HG03442 (cell line): ENCODE measurements around the gene PANK3.

Experiments used
- ATAC-seq: cut with Tn5 transposase; IDR thresholded peaks from one replicate; pipeline ENCODE4 v1.9.1; 2021; ENCODE audit warnings: mild to moderate bottlenecking, moderate library complexity; ENCODE audit not compliant: unreplicated experiment

The PANK3 gene

DNA sequence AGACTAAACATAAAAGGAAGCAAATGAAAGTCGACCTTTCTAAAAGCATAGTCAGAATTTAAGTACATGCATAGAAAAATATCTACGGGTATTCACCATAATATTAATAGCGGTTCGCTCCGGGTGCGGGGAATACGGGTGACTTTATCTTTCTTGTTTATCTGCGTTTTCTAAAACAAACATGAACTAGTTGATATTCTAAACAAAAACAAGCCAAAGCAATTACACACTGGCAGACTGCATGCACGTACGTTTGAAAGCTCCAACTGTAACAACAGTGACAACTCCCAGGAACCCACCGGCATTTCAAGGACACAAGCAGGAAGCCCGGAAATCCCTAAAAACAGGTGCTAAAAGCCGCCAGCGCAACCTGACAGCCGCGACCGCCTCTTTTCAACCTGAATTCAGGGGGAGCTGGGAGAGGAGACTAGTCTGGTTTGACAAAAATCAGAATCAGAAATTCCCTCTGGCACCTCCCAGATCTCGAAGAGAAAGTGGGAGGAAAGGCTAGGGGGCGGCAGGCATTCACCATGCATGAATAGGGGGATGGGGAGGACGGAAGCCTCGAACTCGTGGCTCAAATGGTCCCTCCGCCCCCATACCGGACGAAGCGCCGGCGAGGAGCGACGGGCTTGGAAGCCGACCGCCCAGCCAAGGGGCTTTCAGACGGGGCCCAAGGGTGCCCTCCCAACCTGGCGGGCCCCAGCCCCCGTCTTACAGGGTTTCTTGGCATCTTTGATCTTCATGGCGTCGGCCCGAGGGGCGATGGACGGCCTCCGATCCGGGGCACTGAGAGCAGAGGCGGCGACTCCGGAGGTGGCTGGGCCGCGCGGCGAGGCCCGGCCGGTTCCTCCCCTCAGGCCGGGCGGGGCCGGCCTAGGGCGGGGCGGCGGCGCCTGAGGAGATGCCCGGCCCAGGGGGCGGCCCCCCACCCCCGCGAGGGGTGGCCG is at the start of gene PANK3:
TSS of gene PANK3 (minus strand) at position 831 of the 950 bp plus-strand sequence. CDS start at position 746, 85 bp downstream.
- peak; percentile 49 for ATAC-seq

DNA sequence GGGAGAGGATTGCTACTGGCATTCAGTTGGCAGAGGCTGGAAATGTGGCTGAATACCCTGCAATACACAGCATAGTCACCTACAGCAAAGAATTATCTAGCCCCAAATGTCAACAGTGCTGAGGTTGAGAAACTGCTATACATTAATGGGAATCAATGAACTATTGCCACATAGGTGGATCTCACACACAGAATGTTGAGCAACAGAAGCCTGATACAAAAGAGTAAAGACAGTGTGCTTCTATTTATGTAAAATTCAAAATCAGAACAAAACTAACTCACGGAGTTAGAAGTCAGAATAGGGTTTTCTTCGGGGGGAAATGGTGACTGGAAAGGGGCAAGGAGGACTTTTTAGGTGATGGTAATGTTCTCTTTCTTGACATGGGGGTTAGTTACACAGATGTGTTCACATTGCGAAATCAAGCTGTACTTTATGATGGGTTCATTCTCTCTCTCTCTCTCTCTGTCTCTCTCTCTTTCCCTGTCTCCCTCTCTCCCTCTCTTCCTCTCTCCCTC is 45.7 kb upstream of the PANK3 start:
- no peak for ATAC-seq

DNA sequence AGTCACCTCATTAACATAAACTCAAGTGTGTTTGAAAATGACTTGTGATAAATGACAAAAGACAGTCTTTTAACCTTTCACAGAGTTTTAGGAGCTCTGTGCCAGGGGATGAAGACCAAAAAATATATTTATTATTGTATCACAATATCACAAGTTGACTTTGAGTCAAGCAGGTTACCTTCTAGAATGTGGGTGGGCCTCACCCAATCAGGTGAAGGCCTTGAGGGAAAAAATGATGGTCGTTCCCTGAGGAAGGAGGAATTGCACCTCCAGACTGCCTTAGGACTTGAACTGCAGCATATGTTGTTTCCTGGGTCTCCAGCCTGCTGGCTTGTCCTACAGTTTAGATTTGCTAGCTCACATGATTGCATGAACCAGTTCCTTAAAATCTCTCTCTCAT is 41.6 kb upstream of the PANK3 start:
- ATAC-seq = no peak

DNA sequence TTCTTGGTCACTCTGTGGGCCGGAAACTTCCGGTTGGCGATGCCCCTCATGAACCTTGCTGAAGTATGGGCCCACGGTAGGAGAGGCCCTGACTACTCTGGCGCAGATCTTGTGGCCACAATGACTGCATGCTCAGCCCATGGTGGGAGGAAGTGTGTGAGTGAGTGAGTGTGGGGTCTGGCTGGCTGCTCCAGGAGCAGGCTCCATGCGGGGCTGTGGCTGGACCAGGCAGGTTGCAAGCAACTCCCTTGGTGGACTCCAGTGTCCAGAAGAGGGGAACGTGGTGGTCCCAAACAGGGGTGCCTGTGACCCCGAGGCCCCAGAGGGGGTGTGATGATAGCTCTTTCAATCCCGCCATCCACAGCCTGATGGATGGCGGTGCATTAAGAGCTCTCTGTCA is 35.5 kb upstream of the PANK3 start:
- ATAC-seq = no peak

- ATAC-seq = no peak
Observed at GRCh38 chr5:168613996-168614395, 34.8 kb upstream of the PANK3 start.

- ATAC-seq = no peak
Observed at GRCh38 chr5:168613396-168613795, 34.2 kb upstream of the PANK3 start.

DNA sequence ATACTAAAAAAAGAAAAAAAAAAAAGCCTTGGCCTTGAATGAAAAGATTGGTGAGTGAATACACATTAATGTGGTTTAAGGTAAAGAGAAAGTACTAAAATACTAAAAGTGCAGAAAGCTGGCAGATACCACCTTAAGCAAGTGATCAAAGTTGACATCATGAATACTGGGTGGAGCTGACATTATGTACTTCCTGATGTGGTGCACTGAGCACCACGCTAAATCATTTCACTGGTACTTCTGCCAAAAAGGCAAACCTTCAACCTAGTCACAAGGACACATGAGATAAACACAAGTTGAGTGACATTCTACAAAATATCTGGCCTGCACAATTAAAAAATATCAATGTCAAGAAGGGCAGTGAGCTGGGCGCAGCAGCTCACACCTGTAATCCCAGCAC is 33.8 kb upstream of the PANK3 start:
- no peak for ATAC-seq

GRCh38 chr5:168612123-168612522 is 33.0 kb upstream of the PANK3 start:
- ATAC-seq = no peak

- ATAC-seq = no peak
Observed at GRCh38 chr5:168611165-168611564, 32.0 kb upstream of the PANK3 start.

DNA sequence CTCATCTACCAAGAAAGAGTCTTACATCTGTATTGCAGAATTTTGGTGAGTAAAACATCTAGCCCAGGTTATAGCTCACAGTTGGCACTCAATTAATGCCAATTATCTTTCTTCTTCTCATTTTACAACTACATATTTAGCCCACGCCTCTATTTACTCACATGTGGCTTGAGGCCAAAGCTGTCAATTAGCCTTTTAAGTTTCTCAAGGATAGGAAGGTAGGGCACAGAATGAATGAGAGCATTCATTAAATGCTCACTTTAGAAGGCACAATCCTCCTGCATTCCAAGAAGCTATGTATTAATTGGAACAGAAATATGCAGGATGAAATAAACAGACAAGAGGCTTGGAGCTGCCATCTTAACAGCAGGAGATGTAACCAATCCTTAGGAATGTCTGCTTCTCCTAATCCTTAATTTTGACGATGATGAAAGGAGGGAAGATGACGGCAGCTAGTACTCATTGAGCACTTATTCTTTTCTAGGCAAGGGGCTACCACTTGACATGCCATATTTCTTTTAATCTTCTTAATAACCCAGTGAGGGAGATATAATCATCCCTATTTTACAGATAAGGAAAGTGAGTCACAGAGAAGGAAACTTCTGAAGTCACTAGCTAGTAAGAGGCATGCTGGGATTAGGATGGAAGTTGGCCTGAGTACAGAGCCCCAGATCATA is 30.8 kb upstream of the PANK3 start:
- ATAC-seq = no peak

- ATAC-seq = no peak
Observed at GRCh38 chr5:168608821-168609220, 29.7 kb upstream of the PANK3 start.

GRCh38 chr5:168608386-168608785 is 29.2 kb upstream of the PANK3 start:
- ATAC-seq = peak; percentile 18

- peak; percentile 84 for ATAC-seq
Observed at GRCh38 chr5:168607946-168608345, 28.8 kb upstream of the PANK3 start.

DNA sequence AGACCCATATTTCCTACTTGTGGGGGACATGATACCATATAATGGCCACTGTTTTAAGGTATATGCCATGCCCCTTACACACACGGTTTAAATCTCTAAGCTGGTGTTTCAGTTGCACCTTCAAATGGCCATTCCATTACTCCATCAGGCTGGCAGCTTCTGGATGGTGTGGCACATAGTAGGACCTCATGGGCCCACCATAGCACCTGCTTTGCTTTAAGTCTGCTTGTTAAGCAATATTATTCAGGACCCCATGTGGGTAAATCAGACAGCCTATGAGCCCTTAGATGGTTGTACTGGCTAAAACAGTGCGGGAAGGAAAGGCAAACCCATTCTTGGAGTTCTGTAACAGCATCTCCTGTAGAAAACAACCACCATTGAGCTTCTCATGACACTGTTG is 27.4 kb upstream of the PANK3 start:
- no peak for ATAC-seq

DNA sequence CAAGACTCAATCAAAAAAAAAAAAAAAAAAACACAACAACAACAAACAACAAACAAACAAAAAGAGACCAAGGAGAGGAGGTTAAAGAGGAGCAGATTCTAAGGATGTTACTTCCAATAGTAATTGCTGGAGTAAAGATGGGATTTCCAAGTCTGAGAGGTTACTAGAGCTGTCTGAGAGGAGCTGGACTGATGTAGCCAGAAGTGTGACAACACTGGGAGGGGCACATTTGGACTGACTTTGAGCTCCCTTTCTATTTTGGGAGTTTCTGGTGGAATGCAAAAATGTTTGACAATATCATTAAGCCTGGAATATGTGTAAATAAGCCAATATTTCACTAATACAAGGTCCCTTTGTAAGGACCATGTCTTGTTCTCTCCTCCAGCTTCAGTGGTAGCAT is 25.3 kb upstream of the PANK3 start:
- no peak for ATAC-seq

DNA sequence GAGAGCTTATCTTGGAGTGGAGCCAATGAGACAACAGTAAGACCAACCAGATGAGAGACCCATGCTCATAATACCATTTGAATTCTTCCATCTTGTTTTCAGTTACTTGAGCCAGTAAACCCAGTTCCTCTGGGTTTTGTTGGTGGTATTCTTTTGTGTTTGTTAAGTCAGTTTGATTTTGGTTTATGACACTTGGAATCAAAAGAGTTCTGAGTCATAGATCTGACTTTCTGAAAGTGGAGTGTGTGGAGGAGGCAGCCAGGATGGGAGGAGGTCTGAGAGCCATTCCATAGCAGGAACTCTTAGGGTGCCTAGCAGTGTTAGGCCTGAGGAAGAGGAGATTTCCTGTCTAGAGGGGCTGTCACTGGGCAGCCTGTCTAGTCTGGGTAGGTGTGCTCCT is 24.6 kb upstream of the PANK3 start:
- no peak for ATAC-seq

DNA sequence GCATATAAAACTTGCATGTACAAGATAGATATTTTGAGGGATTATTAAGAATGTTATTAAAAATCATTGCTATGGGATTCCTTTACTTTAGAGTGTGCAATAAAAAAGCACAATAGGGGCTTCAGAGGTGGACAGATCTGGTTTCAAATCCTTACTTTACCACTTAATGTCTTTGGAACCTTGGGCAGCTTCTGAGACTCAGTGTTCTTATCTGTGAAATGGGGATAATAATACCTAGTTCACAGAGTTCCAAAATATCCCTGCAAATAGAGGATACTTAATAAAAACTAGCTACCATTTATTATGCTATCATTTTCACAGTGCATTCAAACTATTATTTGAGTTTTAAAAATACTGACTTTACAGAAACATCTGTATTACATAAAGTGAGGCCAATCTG is 23.3 kb upstream of the PANK3 start:
- ATAC-seq = no peak

DNA sequence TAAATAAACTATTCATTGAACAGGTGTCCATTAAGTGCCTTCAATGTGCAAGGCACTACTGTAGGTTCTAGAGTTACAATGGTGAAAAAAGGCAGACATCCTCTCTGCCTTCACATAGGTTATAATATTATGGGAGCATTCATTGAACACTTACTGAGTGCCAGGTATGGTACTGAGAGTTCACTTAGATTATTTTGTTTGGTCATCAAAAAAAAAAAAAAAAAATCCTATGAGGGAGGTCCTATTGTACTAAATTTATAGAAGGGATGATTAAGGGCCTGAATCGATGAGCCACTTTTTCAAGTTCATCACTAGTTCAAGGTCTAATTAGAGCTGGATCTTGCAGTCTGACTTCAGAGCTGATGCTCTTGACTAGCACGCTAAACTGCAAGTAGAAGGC is 22.8 kb upstream of the PANK3 start:
- ATAC-seq = no peak

DNA sequence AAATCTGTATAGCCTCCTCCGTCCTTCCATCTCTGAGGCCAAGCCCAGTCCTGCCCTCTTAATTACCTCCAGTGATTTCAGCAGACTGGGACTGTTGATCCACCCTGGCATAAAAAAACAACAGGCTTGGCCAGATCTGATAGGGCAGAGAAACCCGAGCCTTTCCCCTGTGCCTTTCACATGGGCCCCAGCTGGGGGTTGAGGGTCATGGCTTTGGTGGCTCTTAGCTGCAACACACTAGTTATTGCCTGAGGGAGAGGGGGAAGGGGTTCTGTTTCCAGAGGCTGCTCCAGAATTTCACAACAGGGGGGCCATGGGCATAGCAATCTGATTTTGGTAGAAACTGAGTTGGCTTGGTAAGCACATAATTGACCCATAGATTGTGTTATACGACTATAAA is 21.2 kb upstream of the PANK3 start:
- no peak for ATAC-seq

DNA sequence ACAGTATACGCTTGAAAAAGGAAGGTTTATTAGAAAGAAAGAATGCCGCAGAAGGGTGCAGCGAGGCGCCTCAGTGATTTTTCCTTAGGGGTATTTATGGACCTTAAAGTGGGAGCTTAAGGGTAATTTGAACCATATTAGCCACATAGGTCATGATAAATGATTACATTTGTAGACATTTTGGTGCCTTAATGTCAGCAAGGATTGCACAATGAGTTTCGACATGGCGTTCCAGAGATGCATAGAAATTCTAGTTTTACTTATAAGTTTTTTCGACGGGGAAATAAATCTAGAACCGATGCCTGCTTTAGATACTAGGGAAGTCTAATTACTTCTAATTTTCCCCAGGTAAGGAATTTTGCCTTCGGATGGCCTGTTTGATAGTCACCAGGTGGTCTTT is 20.7 kb upstream of the PANK3 start:
- ATAC-seq = no peak

DNA sequence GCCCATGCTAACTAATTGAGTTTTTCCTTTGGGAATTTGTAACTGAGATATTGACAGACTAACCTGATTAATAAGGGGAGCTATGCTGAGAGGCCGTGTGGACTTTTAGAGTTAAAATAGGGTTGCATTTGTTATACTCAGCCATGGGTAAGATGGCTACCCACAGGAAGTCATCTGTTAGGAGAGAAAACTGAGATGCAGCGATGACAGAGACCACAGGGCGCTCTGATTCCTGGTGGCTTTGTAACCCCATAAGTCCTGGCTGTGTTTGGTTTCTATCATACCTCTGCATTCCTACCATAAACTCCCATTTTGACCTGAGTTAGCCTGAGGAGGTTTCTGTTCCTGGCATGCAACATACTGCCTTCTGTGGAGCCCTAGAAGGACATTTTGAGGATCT is 19.5 kb upstream of the PANK3 start:
- ATAC-seq = no peak

DNA sequence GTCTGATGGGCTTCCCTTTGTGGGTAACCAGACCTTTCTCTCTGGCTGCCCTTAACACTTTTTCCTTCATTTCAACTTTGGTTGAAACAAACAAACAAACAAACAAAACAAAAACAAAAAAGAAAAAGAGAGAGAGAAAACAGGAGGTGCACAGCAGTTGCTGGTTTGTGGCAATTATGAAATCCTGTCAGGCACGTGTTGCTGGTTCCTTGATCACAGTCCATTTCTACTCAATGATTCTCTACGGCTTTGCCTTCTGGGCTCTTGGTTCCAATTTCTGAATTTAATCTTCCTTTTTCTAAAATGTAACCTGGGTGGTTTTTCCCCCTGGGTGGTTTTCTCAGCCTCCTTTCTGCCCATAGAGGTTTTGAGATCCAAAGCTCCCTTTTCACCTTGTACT is 17.8 kb upstream of the PANK3 start:
- ATAC-seq = no peak
